Peyer's patch (tissue), 4 donors: ENCODE results near the gene NEU4.

Source experiments
- POLR2A ChIP-seq, 2 donors: fragments of 450-650 bp; IDR thresholded peaks; one replicate each; pipeline ENCODE4 v1.5.1; 2017; ENCODE audit warnings: antibody characterized with exemption in 2 of 2, mild to moderate bottlenecking in 2 of 2, moderate library complexity in 2 of 2
- TF ChIP-seq, protein P1 (sequence below), 6 experiments: fragments of 450-650 bp in 4 of 6; fragments of 200-600 bp in 2 of 6; sonication (generic) in 1 of 6; IDR thresholded peaks; one replicate each; pipeline ENCODE4 v1.5.1; 2017 to 2019; ENCODE audit warnings: antibody characterized with exemption in 6 of 6, mild to moderate bottlenecking in 3 of 6, moderate library complexity in 1 of 6

DNA sequence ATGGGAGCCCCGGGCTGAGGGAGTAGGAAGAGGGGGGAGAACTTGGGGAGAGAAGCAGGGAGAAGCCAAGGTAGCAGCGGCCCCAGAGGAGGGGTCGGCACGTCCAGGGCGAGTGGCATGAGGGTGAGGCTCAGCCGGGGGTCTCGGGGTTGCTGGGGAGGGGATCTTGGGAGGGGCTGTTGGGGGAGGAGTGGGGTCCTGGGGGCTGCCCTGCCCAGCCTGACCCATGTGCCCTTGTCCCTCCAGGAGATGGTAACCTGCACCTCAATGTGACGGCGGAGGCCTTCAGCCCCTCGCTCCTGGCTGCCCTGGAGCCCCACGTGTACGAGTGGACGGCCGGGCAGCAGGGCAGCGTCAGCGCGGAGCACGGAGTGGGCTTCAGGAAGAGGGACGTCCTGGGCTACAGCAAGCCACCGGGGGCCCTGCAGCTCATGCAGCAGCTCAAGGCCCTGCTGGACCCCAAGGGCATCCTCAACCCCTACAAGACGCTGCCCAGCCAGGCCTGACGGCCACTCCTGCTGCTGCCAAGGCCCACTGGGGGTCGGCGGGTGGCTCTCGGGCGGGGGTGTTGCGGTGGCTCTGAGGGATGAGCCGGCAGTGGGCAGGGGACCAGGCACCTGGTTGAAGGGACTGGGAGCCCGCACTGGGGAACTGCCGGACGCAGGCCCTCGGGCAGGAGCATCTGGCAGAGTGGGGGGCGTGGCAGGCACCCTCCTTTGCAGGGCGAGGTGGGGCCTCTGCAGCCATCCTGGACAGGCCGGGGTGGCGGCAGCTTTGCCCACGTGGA, 41.3 kb upstream of the NEU4 start:
- TF ChIP-seq, protein P1, sequence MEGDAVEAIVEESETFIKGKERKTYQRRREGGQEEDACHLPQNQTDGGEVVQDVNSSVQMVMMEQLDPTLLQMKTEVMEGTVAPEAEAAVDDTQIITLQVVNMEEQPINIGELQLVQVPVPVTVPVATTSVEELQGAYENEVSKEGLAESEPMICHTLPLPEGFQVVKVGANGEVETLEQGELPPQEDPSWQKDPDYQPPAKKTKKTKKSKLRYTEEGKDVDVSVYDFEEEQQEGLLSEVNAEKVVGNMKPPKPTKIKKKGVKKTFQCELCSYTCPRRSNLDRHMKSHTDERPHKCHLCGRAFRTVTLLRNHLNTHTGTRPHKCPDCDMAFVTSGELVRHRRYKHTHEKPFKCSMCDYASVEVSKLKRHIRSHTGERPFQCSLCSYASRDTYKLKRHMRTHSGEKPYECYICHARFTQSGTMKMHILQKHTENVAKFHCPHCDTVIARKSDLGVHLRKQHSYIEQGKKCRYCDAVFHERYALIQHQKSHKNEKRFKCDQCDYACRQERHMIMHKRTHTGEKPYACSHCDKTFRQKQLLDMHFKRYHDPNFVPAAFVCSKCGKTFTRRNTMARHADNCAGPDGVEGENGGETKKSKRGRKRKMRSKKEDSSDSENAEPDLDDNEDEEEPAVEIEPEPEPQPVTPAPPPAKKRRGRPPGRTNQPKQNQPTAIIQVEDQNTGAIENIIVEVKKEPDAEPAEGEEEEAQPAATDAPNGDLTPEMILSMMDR (IDR thresholded peaks at IDR 0.05), result no peak
- no peak for TF ChIP-seq POLR2A (IDR thresholded peaks at IDR 0.05)
